Jurkat, Clone E6-1 (cell line): Measurements from ENCODE around the gene KCNB1. TPM values are rescaled to one million over a fixed set of nuclear protein-coding genes. Genes with fewer than 3 reads are reported as not detected.

ENCODE experiments used
- DNase-seq: peaks from one replicate; pipeline ENCODE4 v3.0.0-alpha.2; 2011; ENCODE audit warnings: low read depth, low spot score
- H3K4me3 ChIP-seq: 2 replicates; pipeline ENCODE4 v1.5.1; 2011; ENCODE audit warnings: mild to moderate bottlenecking, low read length, control low read depth, moderate library complexity
- polyA plus RNA-seq: library from polyadenylated mRNA; unstranded; fragments of >200 nt; gene quantifications from one replicate; pipeline ENCODE4 v1.2.1, GENCODE V29; 2012; ENCODE audit warnings: missing spikeins; ENCODE audit not compliant: insufficient read length, insufficient read depth

Gene KCNB1
- polyA plus RNA-seq = not detected

GRCh38 chr20:49482621-49483017 lies at the start of gene KCNB1:
Gene KCNB1 (minus strand): TSS chr20:49482668. CDS start chr20:49482480, 188 bp downstream.
- DNase-seq = no peak

GRCh38 chr20:49529470-49529869 lies 47.0 kb upstream of the KCNB1 start:
- no peak overlapping the region for H3K4me3 ChIP-seq
- no peak for DNase-seq

More at GRCh38 chr20:49482621-49483017, at the start of gene KCNB1:
- no peak within 1 kb of the TSS for H3K4me3 ChIP-seq

DNA sequence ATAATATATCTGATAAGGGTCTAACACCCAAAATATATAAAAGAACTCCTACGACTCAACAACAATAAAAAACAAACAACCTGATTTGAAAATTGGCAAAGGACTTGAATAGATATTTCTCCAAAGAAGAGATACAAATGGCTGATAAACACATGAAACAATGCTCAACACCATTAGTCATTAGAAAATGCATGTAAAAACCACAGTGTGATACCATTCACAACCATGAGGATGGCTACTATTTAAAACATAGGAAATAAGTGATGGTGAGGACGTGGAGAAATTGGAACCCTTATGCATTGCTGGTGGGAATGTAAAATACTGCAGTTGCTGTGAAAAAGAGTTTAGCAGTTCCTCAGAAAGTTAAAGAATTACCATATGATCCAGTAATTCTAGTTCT lies 44.1 kb upstream of the KCNB1 start:
- no peak overlapping the region for H3K4me3 ChIP-seq
- DNase-seq = no peak

DNA sequence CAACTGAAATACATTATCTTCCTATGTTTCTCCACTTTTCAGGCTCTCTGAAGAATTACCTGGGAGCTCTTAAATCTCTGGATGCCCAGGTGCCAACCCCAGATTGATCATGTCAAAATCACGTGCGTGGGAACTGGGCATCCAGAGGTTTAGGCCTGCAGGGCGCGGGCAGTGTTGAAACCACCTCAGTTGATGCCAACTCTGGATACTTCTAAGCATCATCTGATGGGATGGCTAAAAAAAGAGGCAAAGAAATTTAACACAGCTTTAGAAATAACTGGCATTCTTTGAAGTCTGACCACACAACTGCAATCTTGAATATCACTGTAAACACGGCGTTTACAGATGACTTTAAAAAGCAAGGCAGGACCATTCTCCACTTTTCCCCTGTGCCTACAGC lies 43.6 kb upstream of the KCNB1 start:
- H3K4me3 ChIP-seq = no peak overlapping the region
- no peak for DNase-seq

- no peak for DNase-seq
Measured at GRCh38 chr20:49523767-49524360, 41.4 kb upstream of the KCNB1 start.

DNA sequence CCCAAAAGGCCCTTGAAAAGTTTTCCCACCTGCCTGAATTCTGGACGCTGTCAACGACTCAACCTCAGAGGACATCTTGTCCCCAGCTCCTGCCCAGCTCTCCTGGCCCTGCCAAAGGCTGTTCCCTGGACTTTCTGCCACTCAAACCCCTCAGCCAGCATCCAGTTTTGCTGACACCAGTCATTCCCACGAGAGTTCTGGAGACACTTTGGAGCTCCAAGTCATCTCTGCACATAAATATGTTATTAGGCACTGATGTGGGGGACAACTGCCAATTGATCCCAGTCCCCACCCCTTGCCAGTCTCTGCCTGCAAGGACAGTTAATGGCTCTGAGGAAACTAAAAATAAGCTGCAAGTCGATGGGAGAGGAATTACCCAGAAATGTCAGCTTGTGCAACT lies 38.9 kb upstream of the KCNB1 start:
- no peak overlapping the region for H3K4me3 ChIP-seq
- DNase-seq = no peak

More at GRCh38 chr20:49523767-49524360, 41.4 kb upstream of the KCNB1 start:
- no peak overlapping the region for H3K4me3 ChIP-seq

DNA sequence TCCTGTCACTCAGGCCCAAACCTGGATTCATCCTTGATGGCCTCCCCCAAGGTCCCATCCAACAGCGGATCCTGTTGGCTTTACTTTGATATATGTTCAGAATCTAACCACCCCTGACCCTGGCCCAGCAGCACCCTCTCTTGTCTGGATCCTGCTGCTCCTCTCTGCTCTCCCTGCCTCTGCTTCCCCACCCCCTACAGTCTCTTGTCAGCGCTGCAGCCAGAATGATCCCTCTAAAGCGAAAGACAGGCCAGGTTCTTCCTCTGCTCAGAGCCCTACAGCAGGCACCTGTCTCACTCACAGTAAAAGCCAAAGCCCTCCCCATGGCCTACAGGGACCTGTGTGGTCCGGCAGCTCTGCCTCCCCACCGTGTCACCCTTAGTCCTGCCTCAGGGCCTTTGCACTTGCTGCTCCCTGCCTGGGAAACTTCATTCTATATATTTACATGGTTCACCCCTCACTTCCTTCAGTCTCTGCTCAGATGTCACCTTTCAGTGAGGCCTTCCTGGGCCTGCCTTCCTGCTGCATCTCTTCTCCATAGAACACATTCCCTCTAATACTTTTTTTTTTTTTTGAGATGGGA lies 37.4 kb upstream of the KCNB1 start:
- DNase-seq = no peak
- H3K4me3 ChIP-seq = no peak overlapping the region

DNA sequence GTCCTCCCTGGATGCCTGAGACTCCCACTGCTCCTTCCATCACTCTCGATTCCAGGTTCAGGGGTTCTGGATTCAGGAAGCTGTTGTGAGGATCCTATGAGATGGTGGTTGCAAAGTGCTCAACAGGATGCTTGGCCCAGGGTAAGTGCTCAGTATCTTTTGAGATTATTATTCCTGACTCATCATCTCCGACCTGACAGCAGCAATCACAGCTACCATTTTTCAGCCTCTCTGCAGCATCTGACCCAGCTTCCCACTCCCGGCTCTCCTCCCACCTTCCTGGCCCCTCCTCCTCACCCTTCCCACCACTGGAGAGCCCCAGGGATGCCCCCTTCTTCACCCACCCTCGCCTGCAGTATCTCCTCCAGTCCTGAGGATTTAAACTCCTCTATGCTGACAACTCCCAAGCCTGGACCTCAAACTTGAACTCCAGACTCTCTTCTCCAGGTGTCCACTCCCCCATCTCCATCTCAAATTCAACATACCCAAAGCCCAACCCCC lies 36.8 kb upstream of the KCNB1 start:
- DNase-seq = no peak
- H3K4me3 ChIP-seq = no peak overlapping the region

DNA sequence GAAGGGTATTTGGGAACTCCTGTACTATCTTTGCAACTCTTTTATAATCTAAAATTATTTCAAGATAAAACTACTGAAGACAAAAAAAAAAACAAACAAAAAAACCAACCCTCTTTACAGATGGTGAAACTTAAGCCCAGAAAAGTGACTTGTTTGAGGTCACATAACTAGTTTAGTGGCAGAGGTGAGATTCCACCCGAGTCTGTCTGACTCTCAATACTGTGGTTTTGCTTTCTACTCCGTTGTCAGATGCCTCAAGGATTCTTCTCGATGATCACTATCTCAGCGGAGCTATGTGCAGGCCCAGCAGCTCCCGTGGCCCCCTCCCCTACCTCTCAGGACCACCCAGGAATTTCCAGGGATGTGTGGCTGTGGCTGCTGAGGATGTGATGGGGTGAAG lies 36.1 kb upstream of the KCNB1 start:
- no peak for DNase-seq
- H3K4me3 ChIP-seq = no peak overlapping the region

- no peak for DNase-seq
- H3K4me3 ChIP-seq = no peak overlapping the region
Measured at GRCh38 chr20:49517805-49518100, 35.3 kb upstream of the KCNB1 start.

GRCh38 chr20:49516916-49517804 lies 34.7 kb upstream of the KCNB1 start:
- no peak overlapping the region for H3K4me3 ChIP-seq
- DNase-seq = no peak

DNA sequence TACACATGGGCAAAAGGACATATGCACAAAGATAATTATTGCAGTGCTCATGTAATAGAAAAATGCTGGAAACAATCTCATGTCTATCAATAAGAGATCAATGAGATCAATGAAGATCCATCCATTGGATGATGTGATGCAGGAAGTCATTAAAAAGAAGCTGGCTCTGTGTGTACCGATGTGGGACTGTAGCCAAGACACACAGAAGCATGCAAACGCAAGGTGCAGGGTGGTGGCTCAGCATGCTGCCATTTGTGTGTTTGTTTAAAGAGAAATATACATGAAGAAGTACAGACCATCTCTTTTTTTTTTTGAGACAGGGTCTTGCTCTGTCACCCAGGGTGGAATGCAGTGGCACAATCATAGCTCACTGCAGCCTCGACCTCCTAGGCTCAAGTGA lies 33.1 kb upstream of the KCNB1 start:
- no peak overlapping the region for H3K4me3 ChIP-seq
- no peak for DNase-seq

GRCh38 chr20:49513517-49513916 lies 31.0 kb upstream of the KCNB1 start:
- DNase-seq = no peak
- no peak overlapping the region for H3K4me3 ChIP-seq

GRCh38 chr20:49513009-49513408 lies 30.5 kb upstream of the KCNB1 start:
- no peak for DNase-seq
- H3K4me3 ChIP-seq = no peak overlapping the region

DNA sequence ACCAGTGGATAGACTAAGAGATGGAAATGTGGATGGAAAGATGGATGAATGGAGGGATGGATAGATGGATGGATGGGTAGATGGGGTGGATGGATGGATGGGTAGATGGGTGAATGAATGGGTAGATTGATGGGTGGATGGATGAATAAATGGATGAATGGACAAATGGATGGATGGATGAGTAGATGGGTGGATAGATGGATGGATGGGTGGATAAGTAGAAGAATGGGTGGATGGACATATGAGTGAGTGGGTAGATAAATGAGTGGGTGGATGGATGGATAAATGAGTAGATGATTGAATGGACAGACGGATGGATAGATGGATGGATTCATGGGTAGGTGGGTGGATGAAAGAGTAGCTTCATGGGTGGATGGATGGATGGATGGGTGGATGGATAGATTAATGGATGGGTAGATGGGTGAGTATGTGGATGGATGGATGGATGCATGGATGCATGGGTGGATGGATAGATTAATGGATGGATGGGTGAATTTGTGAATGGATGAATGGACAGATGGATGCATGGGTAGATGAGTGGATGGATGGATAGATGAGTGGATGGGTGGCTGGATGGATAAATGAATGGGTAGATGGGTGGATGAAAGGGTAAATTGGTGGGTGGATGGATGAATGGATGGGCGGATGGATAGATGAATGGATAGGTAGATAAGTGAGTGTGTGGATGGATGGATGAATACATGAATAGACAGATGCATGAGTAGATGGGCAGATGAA lies 29.5 kb upstream of the KCNB1 start:
- no peak overlapping the region for H3K4me3 ChIP-seq
- no peak for DNase-seq

GRCh38 chr20:49510562-49511122 lies 28.2 kb upstream of the KCNB1 start:
- no peak for DNase-seq
- H3K4me3 ChIP-seq = no peak overlapping the region

DNA sequence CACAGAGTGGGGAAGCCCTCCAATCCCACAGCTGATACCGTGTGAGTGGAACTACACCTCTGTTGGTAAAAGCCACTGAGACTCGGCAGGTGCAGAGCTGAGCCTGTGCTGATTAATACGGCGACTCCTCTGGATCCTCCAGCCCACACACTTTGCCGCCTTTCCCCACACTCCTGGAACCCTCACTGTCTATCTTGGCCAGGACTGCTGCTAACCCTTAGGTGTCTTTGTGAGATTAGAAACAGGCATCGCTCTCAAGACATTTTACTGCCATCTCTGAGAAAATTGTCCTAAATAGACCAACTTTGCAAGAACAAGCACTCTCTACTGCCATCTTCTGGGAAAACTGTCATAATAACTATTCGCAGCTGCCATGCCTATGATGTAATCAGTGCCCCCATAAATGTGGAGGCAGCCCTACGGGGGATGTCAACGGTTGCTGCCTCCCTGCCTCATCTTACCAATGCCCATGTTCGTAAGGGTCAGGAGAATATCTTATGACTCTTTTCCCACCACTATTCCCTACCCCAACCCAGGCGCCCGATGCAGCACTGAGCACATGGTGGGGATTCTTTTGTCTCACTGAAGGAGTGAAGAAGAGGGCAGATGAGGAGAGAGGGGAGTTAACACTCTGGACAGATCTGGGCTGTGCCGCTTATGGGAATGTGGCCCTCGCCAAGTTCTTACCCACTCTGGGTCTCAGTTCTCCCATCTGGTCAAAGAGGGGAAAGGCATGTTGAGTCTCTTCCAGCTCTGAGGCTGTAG lies 26.1 kb upstream of the KCNB1 start:
- H3K4me3 ChIP-seq = no peak overlapping the region
- DNase-seq = peak; percentile 54

DNA sequence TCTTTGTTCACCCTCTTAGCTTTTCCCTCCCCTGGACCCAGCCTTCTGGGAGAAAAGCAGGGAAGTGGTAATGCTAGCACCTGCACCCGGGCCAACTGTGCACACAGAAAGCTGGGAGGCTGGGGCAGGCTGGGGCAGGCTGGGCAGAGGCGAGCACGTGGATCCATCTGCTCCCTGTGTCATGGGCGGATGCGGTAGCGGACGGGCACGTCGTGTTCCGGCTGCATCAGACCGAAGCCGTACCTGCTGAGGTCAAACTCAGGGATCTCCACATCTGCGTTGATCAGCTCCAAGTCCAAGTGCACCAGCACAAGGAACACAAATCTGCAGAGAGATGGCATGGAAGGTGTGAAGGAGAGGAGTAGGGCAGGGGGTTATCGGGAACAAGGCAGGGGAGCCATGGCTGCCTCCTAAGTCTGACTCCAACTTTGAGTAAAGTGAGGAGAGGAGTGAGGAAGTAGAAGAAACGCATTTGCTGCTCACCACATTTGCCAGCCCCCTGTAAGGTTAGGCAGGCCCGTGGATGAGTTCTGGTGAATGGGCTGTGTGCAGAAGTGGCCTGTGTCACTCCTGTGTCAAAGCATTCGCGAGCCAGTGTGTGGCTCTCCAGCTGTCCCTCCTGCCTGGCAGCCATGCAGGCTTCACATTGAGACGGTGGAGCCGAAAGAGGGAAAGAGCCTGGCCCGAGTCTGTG lies 25.4 kb upstream of the KCNB1 start:
- H3K4me3 ChIP-seq = no peak overlapping the region

More for the DNA sequence above, 25.4 kb upstream of the KCNB1 start:
- no peak for DNase-seq
